IMR-90 (cell line): ENCODE results near the gene CORO1C. TPM values are rescaled to one million over a fixed set of nuclear protein-coding genes. Genes with fewer than 3 reads are reported as not detected.

Experiments used
- ATAC-seq: fragments of 200-7000 bp; cut with Tn5 transposase; 2 replicates; pipeline ENCODE4 v1.9.1; 2020; ENCODE audit warnings: low read depth, mild to moderate bottlenecking, moderate library complexity
- BruUV-seq: library from RNA; stranded (reverse); fragments of 400-500 nt; replicated peaks from 2 replicates; lab custom pipeline; 2021; lab: Mats Ljungman, UMichigan
- CTCF ChIA-PET: fragments of 300-600 bp; formaldehyde crosslinking; extraction: SDS; loops from one replicate; lab custom pipeline; 2021; ENCODE audit warnings: antibody characterized with exemption; lab: Yijun Ruan, JAX
- POLR2A ChIA-PET: fragments of 300-600 bp; sonication (Branson Sonifier 250); formaldehyde crosslinking; loops from one replicate; lab custom pipeline; 2022; ENCODE audit warnings: antibody characterized with exemption; ENCODE audit not compliant: unreplicated experiment; lab: Charles Lee
- DNase-seq: peaks from one replicate; pipeline ENCODE4 v3.0.0; 2013
- H2AFZ ChIP-seq: replicated peaks from 2 replicates; pipeline ENCODE3; 2013; ENCODE audit warnings: low read length, mild to moderate bottlenecking; ENCODE audit not compliant: poor library complexity
- H2AK5ac ChIP-seq: 2 replicates; pipeline ENCODE4 v1.6.1; 2013; ENCODE audit warnings: low read depth, low read length, inconsistent platforms
- H2AK9ac ChIP-seq: replicated peaks from 2 replicates; pipeline ENCODE3; 2013; ENCODE audit warnings: mild to moderate bottlenecking, low read depth, low read length, moderate library complexity; ENCODE audit not compliant: poor library complexity
- H2BK120ac ChIP-seq: 2 replicates; pipeline ENCODE4 v1.6.1; 2013; ENCODE audit warnings: low read depth, low read length, inconsistent platforms
- H2BK15ac ChIP-seq: 3 replicates; pipeline ENCODE4 v1.6.1; 2013; ENCODE audit warnings: low read depth, low read length, inconsistent platforms
- H2BK20ac ChIP-seq: 2 replicates; pipeline ENCODE4 v1.6.1; 2013; ENCODE audit warnings: low read depth, mild to moderate bottlenecking, inconsistent platforms, low read length, moderate library complexity
- H2BK5ac ChIP-seq: 2 replicates; pipeline ENCODE4 v1.6.1; 2013; ENCODE audit warnings: mild to moderate bottlenecking, low read depth, low read length, inconsistent platforms; ENCODE audit not compliant: poor library complexity, severe bottlenecking
- H3K14ac ChIP-seq: replicated peaks from 2 replicates; pipeline ENCODE4 v1.6.1; 2013; ENCODE audit warnings: low read depth, low read length, inconsistent platforms
- H3K18ac ChIP-seq: 2 replicates; pipeline ENCODE4 v1.6.1; 2013; ENCODE audit warnings: low read depth, low read length, control low read depth
- H3K23ac ChIP-seq: 2 replicates; pipeline ENCODE4 v1.6.1; 2013; ENCODE audit warnings: low read depth, low read length, inconsistent platforms
- H3K27ac ChIP-seq: 2 replicates; pipeline ENCODE4 v1.5.1; 2013; ENCODE audit warnings: mild to moderate bottlenecking, control low read depth, low read length; ENCODE audit not compliant: insufficient read depth
- H3K27me3 ChIP-seq: 2 replicates; pipeline ENCODE4 v1.6.1; 2013; ENCODE audit warnings: low read length; ENCODE audit not compliant: control insufficient read depth, insufficient read depth
- H3K36me3 ChIP-seq: 2 replicates; pipeline ENCODE4 v1.6.1; 2013; ENCODE audit warnings: low read length, mixed read lengths; ENCODE audit not compliant: control insufficient read depth, insufficient read depth
- H3K4ac ChIP-seq: 2 replicates; pipeline ENCODE4 v1.6.1; 2013; ENCODE audit warnings: low read depth, low read length, inconsistent platforms
- H3K4me1 ChIP-seq: 2 replicates; pipeline ENCODE4 v1.6.1; 2013; ENCODE audit warnings: low read length, mixed read lengths; ENCODE audit not compliant: control insufficient read depth, insufficient read depth
- H3K4me2 ChIP-seq: 2 replicates; pipeline ENCODE4 v1.6.1; 2013; ENCODE audit warnings: low read depth, mild to moderate bottlenecking, control low read depth, low read length, moderate library complexity
- H3K4me3 ChIP-seq: 2 replicates; pipeline ENCODE4 v1.5.1; 2013; ENCODE audit warnings: low read depth, mild to moderate bottlenecking, control low read depth, low read length, moderate library complexity; ENCODE audit not compliant: insufficient read depth
- H3K56ac ChIP-seq: 2 replicates; pipeline ENCODE4 v1.6.1; 2013; ENCODE audit warnings: low read length, inconsistent platforms; ENCODE audit not compliant: insufficient read depth; ENCODE audit errors: extremely low read depth
- H3K79me1 ChIP-seq, 2 experiments: 2 replicates each; pipeline ENCODE4 v1.6.1; 2013; ENCODE audit warnings: low read length in 2 of 2, inconsistent platforms in 1 of 2, low read depth in 1 of 2
- H3K9ac ChIP-seq: 2 replicates; pipeline ENCODE4 v1.6.1; 2013; ENCODE audit warnings: low read depth, low read length, control low read depth
- H3K9me1 ChIP-seq: 2 replicates; pipeline ENCODE4 v1.6.1; 2013; ENCODE audit warnings: low read length, inconsistent platforms; ENCODE audit not compliant: insufficient read depth
- H3K9me3 ChIP-seq: 2 replicates; pipeline ENCODE4 v1.6.1; 2013; ENCODE audit warnings: low read length; ENCODE audit not compliant: control insufficient read depth, insufficient read depth
- H4K20me1 ChIP-seq: 2 replicates; pipeline ENCODE4 v1.6.1; 2013; ENCODE audit warnings: low read length, inconsistent platforms; ENCODE audit not compliant: insufficient read depth
- H4K5ac ChIP-seq: 2 replicates; pipeline ENCODE4 v1.6.1; 2013; ENCODE audit warnings: mild to moderate bottlenecking, low read depth, low read length, control low read depth
- H4K8ac ChIP-seq, 2 experiments: 2 replicates each; pipeline ENCODE4 v1.6.1; 2013; ENCODE audit warnings: low read depth in 2 of 2, low read length in 2 of 2, control low read depth in 1 of 2, inconsistent platforms in 1 of 2
- H4K91ac ChIP-seq: 2 replicates; pipeline ENCODE4 v1.6.1; 2013; ENCODE audit warnings: low read depth, low read length, inconsistent platforms; ENCODE audit not compliant: insufficient read depth
- CEBPB ChIP-seq: IDR thresholded peaks from 2 replicates; pipeline ENCODE4 v1.6.1; 2012; ENCODE audit warnings: low read depth, low read length, improper control_type of control experiment
- CHD1 ChIP-seq: IDR thresholded peaks from 2 replicates; pipeline ENCODE4 v1.6.1; 2012; ENCODE audit warnings: low read depth, low read length, improper control_type of control experiment
- FOS ChIP-seq: fragments of 150-350 bp; IDR thresholded peaks from 2 replicates; pipeline ENCODE4 v1.6.1; 2016; ENCODE audit warnings: low read depth, low read length
- MAFK ChIP-seq: IDR thresholded peaks from 2 replicates; pipeline ENCODE4 v1.6.1; 2012; ENCODE audit warnings: low read depth, low read length, improper control_type of control experiment
- MAZ ChIP-seq: IDR thresholded peaks from 2 replicates; pipeline ENCODE4 v1.6.1; 2012; ENCODE audit warnings: low read depth, mild to moderate bottlenecking, low read length, improper control_type of control experiment, moderate library complexity, borderline replicate concordance
- NFE2L2 ChIP-seq: fragments of 150-350 bp; IDR thresholded peaks from 2 replicates; pipeline ENCODE4 v1.6.1; 2016; ENCODE audit warnings: low read depth, mild to moderate bottlenecking, low read length
- POLR2A ChIP-seq: IDR thresholded peaks from 2 replicates; pipeline ENCODE4 v1.6.1; 2012; ENCODE audit warnings: mild to moderate bottlenecking, low read depth, low read length
- RAD21 ChIP-seq: IDR thresholded peaks from 2 replicates; pipeline ENCODE4 v1.6.1; 2012; ENCODE audit warnings: low read length, improper control_type of control experiment
- RCOR1 ChIP-seq: IDR thresholded peaks from 2 replicates; pipeline ENCODE4 v1.6.1; 2012; ENCODE audit warnings: mild to moderate bottlenecking, low read length, improper control_type of control experiment; ENCODE audit not compliant: insufficient replicate concordance
- RFX5 ChIP-seq: IDR thresholded peaks from 2 replicates; pipeline ENCODE4 v1.8.0; 2012; ENCODE audit warnings: low read depth, mild to moderate bottlenecking, low read length, moderate library complexity
- SMC3 ChIP-seq: fragments of 150-350 bp; IDR thresholded peaks from 2 replicates; pipeline ENCODE4 v1.6.1; 2016; ENCODE audit warnings: low read depth, mild to moderate bottlenecking, antibody characterized with exemption, low read length, moderate library complexity
- WGBS, 2 experiments: methylation state at CpG; one replicate each; pipeline versions ENCODE4 v1.1.5 to v1.1.7; 2013; ENCODE audit warnings: missing lambda C conversion rate in 2 of 2; ENCODE audit not compliant: insufficient read length in 1 of 2; ENCODE audit errors: extremely low coverage in 2 of 2; 5-methylcytosine and 5-hydroxymethylcytosine counted together
- dilution Hi-C: fragments of 300-500 bp; cut with HindIII; formaldehyde crosslinking; loops from one replicate; pipeline ENCODE4 v1.14.3; 2018; ENCODE audit warnings: low sequenced_read_pairs; ENCODE audit not compliant: unreplicated experiment
- in situ Hi-C: fragments of 300-500 bp; cut with MboI; formaldehyde crosslinking; loops from 3 replicates; pipeline ENCODE4 v1.14.3; 2019; ENCODE audit warnings: low sequenced_read_pairs, inconsistent platforms, mixed read lengths
- intact Hi-C: fragments of 100-400 bp; cut with micrococcal nuclease; formaldehyde crosslinking; loops from 2 replicates; pipeline ENCODE4 v1.10.0; 2022
- polyA plus RNA-seq, 3 experiments: library from polyadenylated mRNA; depleted of rRNA; stranded (reverse); fragments of >200 nt; gene quantifications; 2 replicates each; pipeline ENCODE4 v1.2.3, GENCODE V29; 2012; ENCODE audit warnings: low replicate concordance in 1 of 3
- total RNA-seq: library from RNA; depleted of rRNA; stranded (reverse); fragments of >200 nt; gene quantifications from 2 replicates; pipeline ENCODE4 v1.2.3, GENCODE V29; 2012
- TF ChIP-seq, protein P1 (sequence below): fragments of 150-350 bp; IDR thresholded peaks from 2 replicates; pipeline ENCODE4 v1.6.1; 2017; ENCODE audit warnings: mild to moderate bottlenecking, antibody characterized with exemption, low read length, low read depth
- TF ChIP-seq, protein P2 (sequence below): fragments of 150-350 bp; IDR thresholded peaks from 2 replicates; pipeline ENCODE4 v1.6.1; 2016; ENCODE audit warnings: low read depth, mild to moderate bottlenecking, low read length, moderate library complexity, borderline replicate concordance
- TF ChIP-seq, protein P3 (sequence below): conservative IDR thresholded peaks from 2 replicates; pipeline ENCODE4 v1.5.1; 2012; ENCODE audit warnings: mild to moderate bottlenecking, low read depth, low read length, improper control_type of control experiment

CORO1C gene
- total and polyA plus RNA-seq, 2 of the 4 experiments (the other 2 are of a cell fraction), result 675 to 1,100 TPM

DNA sequence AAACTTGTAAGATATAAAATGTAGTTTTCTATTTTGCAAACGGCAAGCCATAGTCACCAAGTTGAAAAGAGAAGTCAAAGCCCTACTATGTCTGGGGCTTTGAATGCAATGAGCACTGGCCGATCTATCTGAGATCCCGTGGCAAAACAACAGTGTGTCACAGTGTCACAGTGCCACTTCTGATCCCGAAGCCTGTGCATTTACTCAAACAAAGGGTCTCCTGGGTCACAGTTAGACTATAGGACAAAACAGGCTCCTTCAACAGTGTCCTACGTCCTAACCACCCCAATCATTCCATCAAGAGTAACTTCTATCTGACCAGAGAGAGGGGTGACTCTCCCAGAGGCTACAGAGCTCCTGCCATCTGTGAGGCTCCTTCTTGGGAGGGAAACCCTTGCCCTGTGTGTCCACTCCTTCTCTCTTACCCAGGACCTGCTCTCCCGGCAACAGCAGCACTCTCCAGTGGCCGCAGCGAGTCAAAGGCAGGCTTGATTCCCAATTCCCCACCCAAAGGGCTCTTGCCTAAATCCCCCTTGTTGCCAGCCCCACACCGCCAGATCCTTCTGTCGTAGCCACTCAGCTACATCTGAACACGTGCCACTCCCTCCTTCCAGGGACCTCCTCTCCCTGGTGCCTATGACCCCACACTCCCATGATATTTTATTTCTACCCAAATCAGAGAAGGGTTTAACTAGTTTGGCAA, 83.6 kb downstream of the CORO1C start:
- Histone ChIP-seq H4K8ac (peak overlapping the region; percentile 22 to 48; a peak in 1 of 4 replicates), H2AK9ac (peak overlapping the region; percentile 73), H3K4me3 (no peak overlapping the region), H2BK5ac (peak overlapping the region; percentile 34), H2BK20ac (no peak overlapping the region; the same call in 1 of the 2 replicates), H3K9ac (no peak overlapping the region), H4K20me1 (peaks cover 50% of the 10 kb centered on the region), H3K27ac (peak overlapping the region; percentile 26; the same call in 1 of the 2 replicates), H4K91ac (no peak overlapping the region), H2BK120ac (peak overlapping the region; percentile 5; the same call in 1 of the 2 replicates), H2AFZ (no peak overlapping the region), H3K9me1 (peaks cover 26% of the 10 kb centered on the region), H3K36me3 (peaks cover 56% of the 10 kb centered on the region), H3K27me3 (no peaks in the 10 kb centered on the region), H2AK5ac (no peak overlapping the region), H3K9me3 (no peaks in the 10 kb centered on the region), H3K18ac (no peak overlapping the region), H3K4me1 (peaks cover 33% of the 10 kb centered on the region), H3K23ac (peak overlapping the region; percentile 53), H3K14ac (peak overlapping the region; percentile 64; the same call in 1 of the 2 replicates), H2BK15ac (no peak overlapping the region; the same call in 2 of the 3 replicates), H3K4ac (peak overlapping the region; percentile 30), H4K5ac (no peak overlapping the region; the same call in 1 of the 2 replicates), H3K4me2 (no peak overlapping the region), H3K56ac (0 out of 2 replicates have a peak overlapping the region, but pooled peaks have one; percentile 11), H3K79me1 (peaks cover 57 to 75% of the 10 kb centered on the region in 2 experiments)
- CTCF ChIA-PET, result interaction anchor here (0.9 to 1.2 kb wide), 2 partner anchors 17 to 224 kb away, joined by 5 to 8 read pairs; no protein-coding TSS in a partner anchor
- dilution Hi-C loops (no loop called here), intact Hi-C loops (loop anchor here (5.0 kb wide), 1 partner anchor 155 kb away; no protein-coding TSS in a partner anchor), in situ Hi-C loops (loop anchor here (10.0 to 25.0 kb wide), 2 partner anchors 287 to 440 kb away; partner anchors contain the start of genes ALKBH2 and UNG)
- BruUV-seq, result no TSS peak
- WGBS, 2 experiments, result 74% methylated on average over 8 of the region's 11 CpGs; no CpG with 5 or more reads in 1 of the 2 experiments
- DNase-seq (no peak), ATAC-seq (no peak)
- POLR2A ChIA-PET, result no interaction called here
- TF ChIP-seq RFX5, result no peak
- no peak for TF ChIP-seq CEBPB
- no peak for TF ChIP-seq FOS
- TF ChIP-seq, protein P1, sequence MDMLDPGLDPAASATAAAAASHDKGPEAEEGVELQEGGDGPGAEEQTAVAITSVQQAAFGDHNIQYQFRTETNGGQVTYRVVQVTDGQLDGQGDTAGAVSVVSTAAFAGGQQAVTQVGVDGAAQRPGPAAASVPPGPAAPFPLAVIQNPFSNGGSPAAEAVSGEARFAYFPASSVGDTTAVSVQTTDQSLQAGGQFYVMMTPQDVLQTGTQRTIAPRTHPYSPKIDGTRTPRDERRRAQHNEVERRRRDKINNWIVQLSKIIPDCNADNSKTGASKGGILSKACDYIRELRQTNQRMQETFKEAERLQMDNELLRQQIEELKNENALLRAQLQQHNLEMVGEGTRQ, result no peak
- TF ChIP-seq RCOR1, result no peak
- TF ChIP-seq MAZ, result no peak
- no peak for TF ChIP-seq NFE2L2
- no peak for TF ChIP-seq SMC3
- TF ChIP-seq, protein P2, sequence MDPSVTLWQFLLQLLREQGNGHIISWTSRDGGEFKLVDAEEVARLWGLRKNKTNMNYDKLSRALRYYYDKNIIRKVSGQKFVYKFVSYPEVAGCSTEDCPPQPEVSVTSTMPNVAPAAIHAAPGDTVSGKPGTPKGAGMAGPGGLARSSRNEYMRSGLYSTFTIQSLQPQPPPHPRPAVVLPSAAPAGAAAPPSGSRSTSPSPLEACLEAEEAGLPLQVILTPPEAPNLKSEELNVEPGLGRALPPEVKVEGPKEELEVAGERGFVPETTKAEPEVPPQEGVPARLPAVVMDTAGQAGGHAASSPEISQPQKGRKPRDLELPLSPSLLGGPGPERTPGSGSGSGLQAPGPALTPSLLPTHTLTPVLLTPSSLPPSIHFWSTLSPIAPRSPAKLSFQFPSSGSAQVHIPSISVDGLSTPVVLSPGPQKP, result no peak
- TF ChIP-seq CHD1, result no peak
- TF ChIP-seq, protein P3, sequence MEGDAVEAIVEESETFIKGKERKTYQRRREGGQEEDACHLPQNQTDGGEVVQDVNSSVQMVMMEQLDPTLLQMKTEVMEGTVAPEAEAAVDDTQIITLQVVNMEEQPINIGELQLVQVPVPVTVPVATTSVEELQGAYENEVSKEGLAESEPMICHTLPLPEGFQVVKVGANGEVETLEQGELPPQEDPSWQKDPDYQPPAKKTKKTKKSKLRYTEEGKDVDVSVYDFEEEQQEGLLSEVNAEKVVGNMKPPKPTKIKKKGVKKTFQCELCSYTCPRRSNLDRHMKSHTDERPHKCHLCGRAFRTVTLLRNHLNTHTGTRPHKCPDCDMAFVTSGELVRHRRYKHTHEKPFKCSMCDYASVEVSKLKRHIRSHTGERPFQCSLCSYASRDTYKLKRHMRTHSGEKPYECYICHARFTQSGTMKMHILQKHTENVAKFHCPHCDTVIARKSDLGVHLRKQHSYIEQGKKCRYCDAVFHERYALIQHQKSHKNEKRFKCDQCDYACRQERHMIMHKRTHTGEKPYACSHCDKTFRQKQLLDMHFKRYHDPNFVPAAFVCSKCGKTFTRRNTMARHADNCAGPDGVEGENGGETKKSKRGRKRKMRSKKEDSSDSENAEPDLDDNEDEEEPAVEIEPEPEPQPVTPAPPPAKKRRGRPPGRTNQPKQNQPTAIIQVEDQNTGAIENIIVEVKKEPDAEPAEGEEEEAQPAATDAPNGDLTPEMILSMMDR, result no peak
- no peak for TF ChIP-seq MAFK
- TF ChIP-seq RAD21, result no peak
- no peak for TF ChIP-seq POLR2A
